Sciatic nerve (tissue), 2 donors: Measurements from ENCODE around the gene R3HDM4. TPM values are rescaled to one million over a fixed set of nuclear protein-coding genes. Genes with fewer than 3 reads are reported as not detected.
"Not testable (repeated sequence)": the region's sequence is repeated elsewhere in the genome, so short reads cannot be mapped to it uniquely, and the experiment has no call there.

Source experiments
- ATAC-seq: fragments of 200-7000 bp; cut with Tn5 transposase; one replicate; pipeline ENCODE4 v1.9.1; 2020; ENCODE audit warnings: mild to moderate bottlenecking, moderate library complexity
- DNase-seq: peaks from one replicate; pipeline ENCODE4 v3.0.0-alpha.2; 2020; ENCODE audit warnings: low spot score
- intact Hi-C: fragments of 100-400 bp; cut with DNase I; formaldehyde crosslinking; loops from one replicate; pipeline ENCODE4 v1.14.2; 2022
- total RNA-seq: library from RNA; stranded (reverse); fragmentation: NEBNext Ultra II Directional; extraction: Animal tissue kit (Norgen Biotek cat#: 25700); gene quantifications from one replicate; pipeline ENCODE4 v1.2.1, GENCODE V29; 2021
- donor health status: DM: no; HTN: no; CAD: no.
- donor health status: DM: no; HTN: no; CAD: no.

Gene R3HDM4
- total RNA-seq, 1 donor from 2014 or later: 48.9 TPM

- DNase-seq, ATAC-seq, intact Hi-C loops: not testable (repeated sequence)
These were observed 59.3 kb downstream of the R3HDM4 start for GRCh38 chr19:853614-854220.

- DNase-seq: no peak
- intact Hi-C loops: no loop called here
- ATAC-seq: no peak
These were observed 59.9 kb downstream of the R3HDM4 start for GRCh38 chr19:853014-853585.

DNA sequence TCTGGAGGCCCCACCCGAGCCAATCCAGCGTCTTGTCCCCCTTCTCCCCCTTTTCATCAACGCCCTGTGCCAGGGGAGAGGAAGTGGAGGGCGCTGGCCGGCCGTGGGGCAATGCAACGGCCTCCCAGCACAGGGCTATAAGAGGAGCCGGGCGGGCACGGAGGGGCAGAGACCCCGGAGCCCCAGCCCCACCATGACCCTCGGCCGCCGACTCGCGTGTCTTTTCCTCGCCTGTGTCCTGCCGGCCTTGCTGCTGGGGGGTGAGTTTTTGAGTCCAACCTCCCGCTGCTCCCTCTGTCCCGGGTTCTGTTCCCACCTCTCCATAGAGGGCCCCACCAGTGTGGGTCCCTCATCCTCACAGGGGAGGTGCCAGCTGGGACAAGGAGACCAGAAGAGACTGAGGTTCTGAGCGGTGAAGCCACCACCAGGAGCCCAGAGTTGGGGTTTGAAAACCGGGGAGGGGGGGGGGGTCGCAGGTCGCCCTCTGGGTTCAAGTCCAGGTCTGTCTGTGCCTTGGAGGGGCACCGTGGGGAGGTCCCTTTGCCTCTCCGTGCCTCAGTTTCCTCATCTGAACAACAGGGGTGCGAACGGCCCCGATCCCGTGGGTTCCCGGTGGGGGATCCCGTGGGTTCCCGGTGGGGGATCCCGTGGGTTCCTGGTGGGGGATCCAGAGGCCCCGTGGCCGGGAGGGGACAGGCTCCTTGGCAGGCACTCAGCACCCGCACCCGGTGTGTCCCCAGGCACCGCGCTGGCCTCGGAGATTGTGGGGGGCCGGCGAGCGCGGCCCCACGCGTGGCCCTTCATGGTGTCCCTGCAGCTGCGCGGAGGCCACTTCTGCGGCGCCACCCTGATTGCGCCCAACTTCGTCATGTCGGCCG is 60.6 kb downstream of the R3HDM4 start, which contains the start of gene ELANE:
ELANE (plus strand) TSS at position 168 of the 878 bp plus-strand sequence; CDS start at position 194, 26 bp downstream.
- no peak for DNase-seq
- ATAC-seq: no peak
- intact Hi-C loops: no loop called here

- no peak for ATAC-seq
- DNase-seq: no peak
- intact Hi-C loops: no loop called here
These were observed 62.1 kb downstream of the R3HDM4 start for GRCh38 chr19:850979-851335.

DNA sequence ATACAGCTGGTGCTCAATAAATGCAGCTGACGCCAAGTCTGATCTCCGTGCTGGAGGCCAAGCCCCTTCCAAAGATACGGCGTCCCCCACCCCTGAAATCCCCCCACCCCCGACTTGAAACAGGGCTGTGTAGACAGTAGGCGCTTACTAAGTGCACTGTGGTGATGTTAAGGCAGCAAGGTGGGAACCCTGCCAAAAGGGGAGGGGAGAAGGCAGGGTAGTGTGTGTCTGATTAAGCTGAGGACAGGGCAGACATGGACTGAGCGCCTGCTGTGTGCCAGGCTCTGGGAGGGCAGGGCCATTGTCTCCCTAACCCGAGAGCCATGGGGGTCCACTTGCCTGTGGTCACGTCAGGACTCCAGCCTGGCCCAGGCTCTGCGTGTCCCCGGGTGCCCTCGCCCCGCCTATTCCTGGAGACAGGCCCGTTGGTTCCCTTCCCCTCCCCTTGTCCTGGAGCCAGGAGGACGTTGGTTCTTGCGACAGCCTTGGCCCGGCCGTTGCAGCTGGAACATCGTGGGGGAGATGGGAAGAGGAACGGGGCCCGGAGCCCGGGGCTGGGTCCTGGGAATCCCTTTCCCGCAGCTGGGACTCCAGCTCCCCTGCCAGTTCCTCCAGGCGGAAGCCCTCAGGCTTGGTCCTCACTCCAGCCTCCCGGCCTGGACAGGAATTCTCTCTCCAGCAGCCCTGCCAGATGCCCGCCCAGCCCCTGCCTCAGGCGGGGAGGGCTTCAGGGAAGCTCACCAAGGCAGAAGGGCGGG is 62.6 kb downstream of the R3HDM4 start:
- peak; percentile 92 for DNase-seq
- intact Hi-C loops: no loop called here
- peak; percentile 95 for ATAC-seq

DNA sequence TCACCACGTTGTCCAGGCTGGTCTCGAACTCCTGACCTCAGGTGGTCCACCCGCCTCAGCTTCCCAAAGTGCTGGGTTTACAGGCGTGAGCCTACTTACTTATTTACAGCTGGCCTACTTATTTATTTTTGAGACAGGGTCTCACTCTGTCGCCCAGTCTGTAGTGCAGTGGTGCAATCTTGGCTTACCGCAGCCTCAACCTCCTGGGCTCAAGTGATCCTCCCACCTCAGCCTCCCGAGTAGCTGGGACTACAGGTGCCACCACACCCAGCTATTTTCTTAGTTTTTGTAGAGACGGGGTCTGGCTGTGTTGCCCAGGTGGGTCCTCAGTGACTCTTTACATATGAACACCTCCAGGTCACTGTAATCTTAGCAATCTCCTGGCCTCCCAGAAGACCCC is 63.8 kb downstream of the R3HDM4 start:
- intact Hi-C loops, ATAC-seq, DNase-seq: not testable (repeated sequence)

DNA sequence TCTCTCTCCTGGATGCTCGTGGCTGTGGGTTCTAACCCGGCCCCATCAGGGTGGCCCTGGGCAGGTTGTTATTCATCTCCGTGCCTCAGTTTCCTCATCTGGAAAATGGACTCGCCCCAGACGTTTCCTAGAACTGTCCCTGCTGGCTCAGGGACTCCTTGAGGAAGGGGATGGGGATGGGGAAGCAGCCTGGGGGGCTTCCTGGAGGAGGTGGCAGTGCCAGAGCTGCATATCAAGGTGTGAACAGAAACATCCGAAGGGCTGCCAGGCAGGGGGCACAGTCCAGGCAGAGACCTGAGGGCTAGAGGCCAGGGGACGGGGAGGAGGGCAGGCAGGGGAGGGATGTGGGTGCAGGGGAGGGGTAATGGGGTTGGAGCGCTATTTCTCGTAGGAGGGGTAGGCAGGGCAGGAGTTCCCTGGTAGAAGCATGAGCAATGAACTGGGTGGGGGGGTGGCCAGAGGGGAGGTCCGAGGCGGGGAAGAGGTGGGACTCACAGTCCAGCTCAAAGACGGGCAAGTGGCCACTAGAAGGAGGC is 64.6 kb downstream of the R3HDM4 start:
- no peak for DNase-seq
- intact Hi-C loops: no loop called here
- no peak for ATAC-seq

Other genes with a start within 250 kb of the R3HDM4 start
- 108 TPM for gene FSTL3, start 236.8 kb downstream of the R3HDM4 start, total RNA-seq
- not detected for gene PRSS57, start 217.8 kb downstream of the R3HDM4 start, total RNA-seq
- gene PALM, start 204.3 kb downstream of the R3HDM4 start, total RNA-seq: 130 TPM
- gene MISP, start 162.1 kb downstream of the R3HDM4 start, total RNA-seq: 0.45 TPM
- gene PTBP1, start 115.8 kb downstream of the R3HDM4 start, total RNA-seq: 217 TPM
- gene PLPPR3, start 91.3 kb downstream of the R3HDM4 start, total RNA-seq: not detected
- 1.9 TPM for gene AZU1, start 85.4 kb downstream of the R3HDM4 start, total RNA-seq
- gene PRTN3, start 72.2 kb downstream of the R3HDM4 start, total RNA-seq: 0.71 TPM
- 2.1 TPM for gene ELANE, start 60.9 kb downstream of the R3HDM4 start, total RNA-seq
- gene CFD, start 53.6 kb downstream of the R3HDM4 start, total RNA-seq: 405 TPM
- 55.7 TPM for gene MED16, start 20.0 kb downstream of the R3HDM4 start, total RNA-seq
- gene RNU6-9, start 19.7 kb downstream of the R3HDM4 start, total RNA-seq: not detected
- gene KISS1R, start 4.1 kb upstream of the R3HDM4 start, total RNA-seq: not detected
- gene ARID3A, start 12.8 kb upstream of the R3HDM4 start, total RNA-seq: 13.6 TPM
- 20.3 TPM for gene WDR18, start 71.1 kb upstream of the R3HDM4 start, total RNA-seq
- not detected for gene GRIN3B, start 87.2 kb upstream of the R3HDM4 start, total RNA-seq
- 146 TPM for gene TMEM259, start 107.9 kb upstream of the R3HDM4 start, total RNA-seq
- gene RNU6-2, start 108.3 kb upstream of the R3HDM4 start, total RNA-seq: not detected
- 120 TPM for gene CNN2, start 113.4 kb upstream of the R3HDM4 start, total RNA-seq
- gene ABCA7, start 126.9 kb upstream of the R3HDM4 start, total RNA-seq: 17.3 TPM
- gene ARHGAP45, start 153.9 kb upstream of the R3HDM4 start, total RNA-seq: 26.2 TPM
- gene POLR2E, start 182.2 kb upstream of the R3HDM4 start, total RNA-seq: 99.8 TPM
- 239 TPM for gene GPX4, start 190.8 kb upstream of the R3HDM4 start, total RNA-seq